K562 (cell line): Measurements from ENCODE around the gene C1orf167. TPM values are rescaled to one million over a fixed set of nuclear protein-coding genes. Genes with fewer than 3 reads are reported as not detected.

ENCODE experiments used
- ARNT ChIP-seq, 2 experiments: fragments of 450-650 bp; IDR thresholded peaks; 2 replicates each; pipeline ENCODE4 v1.6.1; 2016; ENCODE audit warnings: mild to moderate bottlenecking in 1 of 2
- ATF7 ChIP-seq: fragments of 450-650 bp; IDR thresholded peaks from 2 replicates; pipeline ENCODE4 v1.7.1; 2014; ENCODE audit warnings: mild to moderate bottlenecking, moderate library complexity
- FOXP1 ChIP-seq: sonication (generic); formaldehyde crosslinking; IDR thresholded peaks from 2 replicates; pipeline ENCODE4 v1.8.0; 2022; ENCODE audit warnings: mild to moderate bottlenecking, missing genetic modification reagents
- HIVEP1 ChIP-seq: fragments of 250-450 bp; sonication (Bioruptor Pico); IDR thresholded peaks from 2 replicates; pipeline ENCODE4 v1.4.0; 2020; ENCODE audit warnings: mild to moderate bottlenecking
- RBFOX2 ChIP-seq: fragments of 200-400 bp; formaldehyde crosslinking; IDR thresholded peaks from 2 replicates; pipeline ENCODE4 v1.6.1; 2017; ENCODE audit warnings: low read depth, mild to moderate bottlenecking, low read length, moderate library complexity
- SETDB1 ChIP-seq: IDR thresholded peaks from one replicate; pipeline ENCODE4 v1.6.1; 2012; ENCODE audit warnings: low read length, control low read depth, inconsistent platforms
- polyA plus RNA-seq, 8 experiments: library from polyadenylated mRNA; depleted of rRNA in 4 of 8; stranded (reverse) in 5 of 8; unstranded in 3 of 8; fragments of >200 nt; fragmentation: Nextera tagmentation in 2 of 8; fragmentation: Illumina TruSeq in 1 of 8; extraction: Ambion mirVana in 2 of 8; extraction: Trizol in 1 of 8; gene quantifications; 2 replicates each; pipeline versions ENCODE4 v1.2.1 to v1.2.3, GENCODE V29; 2011 to 2014; ENCODE audit warnings: inconsistent platforms in 1 of 8, missing spikeins in 1 of 8
- total RNA-seq, 7 experiments: library from RNA; depleted of rRNA in 6 of 7; stranded (reverse); fragments of >200 nt in 6 of 7; fragmentation: Illumina TruSeq in 2 of 7; extraction: Trizol in 2 of 7; gene quantifications; 2 replicates each; pipeline versions ENCODE4 v1.2.1 to v1.2.3, GENCODE V29; 2011 to 2021; ENCODE audit warnings: low replicate concordance in 1 of 7
- TF ChIP-seq, protein P1 (sequence below): sonication (generic); formaldehyde crosslinking; IDR thresholded peaks from 2 replicates; pipeline ENCODE4 v1.8.0; 2023; ENCODE audit warnings: mild to moderate bottlenecking, missing genetic modification reagents
- TF ChIP-seq, protein P2 (sequence below): fragments of 450-650 bp; conservative IDR thresholded peaks from 2 replicates; pipeline ENCODE4 v1.6.1; 2016; ENCODE audit warnings: missing genetic modification characterization, low read depth, mild to moderate bottlenecking, missing compliant biosample characterization, moderate library complexity
- TF ChIP-seq, protein P3 (sequence below): sonication (generic); formaldehyde crosslinking; IDR thresholded peaks from 2 replicates; pipeline ENCODE4 v1.8.1; 2023; ENCODE audit warnings: mild to moderate bottlenecking, missing genetic modification reagents

The C1orf167 gene
- total and polyA plus RNA-seq, 9 of the 15 experiments (the other 6 are each of a cell fraction or from before 2014, with no cell fraction given) = 0.22 to 0.86 (median 0.31) TPM; not detected in 2

DNA sequence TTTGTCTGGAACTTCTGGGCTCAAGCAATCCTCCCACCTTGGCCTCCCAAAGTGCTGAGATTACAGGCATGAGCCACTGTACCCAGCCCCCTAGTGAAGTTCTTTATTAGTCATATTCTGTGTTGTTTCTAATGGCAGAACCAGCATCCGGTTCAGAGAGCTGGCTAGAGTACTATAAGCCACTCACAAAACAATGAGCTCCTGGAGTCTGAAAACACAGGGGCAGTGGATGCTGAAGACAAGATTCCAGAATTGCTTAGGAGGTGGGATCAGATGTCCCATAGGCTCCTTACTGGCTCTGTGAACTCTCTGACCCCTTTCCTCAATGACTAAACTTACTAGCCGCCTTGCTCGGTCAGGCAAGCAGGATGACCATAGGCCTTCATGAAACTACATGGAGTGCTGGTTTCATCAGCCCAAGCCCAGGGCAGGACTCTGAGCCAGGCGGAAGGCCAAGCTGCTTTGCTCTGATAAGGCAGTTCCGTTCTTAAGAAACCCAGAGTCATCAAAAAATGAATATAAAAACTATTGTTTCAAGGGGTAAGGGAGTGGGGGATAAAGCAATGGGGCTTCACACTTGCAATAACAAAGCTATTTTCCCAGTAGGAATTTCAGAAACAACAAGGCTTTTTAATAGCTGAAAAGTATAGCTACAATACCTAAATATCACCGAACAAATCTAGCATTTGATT is 35.7 kb downstream of the C1orf167 start (continued):
- TF ChIP-seq, protein P1, sequence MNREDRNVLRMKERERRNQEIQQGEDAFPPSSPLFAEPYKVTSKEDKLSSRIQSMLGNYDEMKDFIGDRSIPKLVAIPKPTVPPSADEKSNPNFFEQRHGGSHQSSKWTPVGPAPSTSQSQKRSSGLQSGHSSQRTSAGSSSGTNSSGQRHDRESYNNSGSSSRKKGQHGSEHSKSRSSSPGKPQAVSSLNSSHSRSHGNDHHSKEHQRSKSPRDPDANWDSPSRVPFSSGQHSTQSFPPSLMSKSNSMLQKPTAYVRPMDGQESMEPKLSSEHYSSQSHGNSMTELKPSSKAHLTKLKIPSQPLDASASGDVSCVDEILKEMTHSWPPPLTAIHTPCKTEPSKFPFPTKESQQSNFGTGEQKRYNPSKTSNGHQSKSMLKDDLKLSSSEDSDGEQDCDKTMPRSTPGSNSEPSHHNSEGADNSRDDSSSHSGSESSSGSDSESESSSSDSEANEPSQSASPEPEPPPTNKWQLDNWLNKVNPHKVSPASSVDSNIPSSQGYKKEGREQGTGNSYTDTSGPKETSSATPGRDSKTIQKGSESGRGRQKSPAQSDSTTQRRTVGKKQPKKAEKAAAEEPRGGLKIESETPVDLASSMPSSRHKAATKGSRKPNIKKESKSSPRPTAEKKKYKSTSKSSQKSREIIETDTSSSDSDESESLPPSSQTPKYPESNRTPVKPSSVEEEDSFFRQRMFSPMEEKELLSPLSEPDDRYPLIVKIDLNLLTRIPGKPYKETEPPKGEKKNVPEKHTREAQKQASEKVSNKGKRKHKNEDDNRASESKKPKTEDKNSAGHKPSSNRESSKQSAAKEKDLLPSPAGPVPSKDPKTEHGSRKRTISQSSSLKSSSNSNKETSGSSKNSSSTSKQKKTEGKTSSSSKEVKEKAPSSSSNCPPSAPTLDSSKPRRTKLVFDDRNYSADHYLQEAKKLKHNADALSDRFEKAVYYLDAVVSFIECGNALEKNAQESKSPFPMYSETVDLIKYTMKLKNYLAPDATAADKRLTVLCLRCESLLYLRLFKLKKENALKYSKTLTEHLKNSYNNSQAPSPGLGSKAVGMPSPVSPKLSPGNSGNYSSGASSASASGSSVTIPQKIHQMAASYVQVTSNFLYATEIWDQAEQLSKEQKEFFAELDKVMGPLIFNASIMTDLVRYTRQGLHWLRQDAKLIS (CRISPR knock-in tag) = no peak
- peak; percentile 80 for TF ChIP-seq ATF7
- TF ChIP-seq FOXP1 (CRISPR knock-in tag) = no peak
- TF ChIP-seq, protein P2, sequence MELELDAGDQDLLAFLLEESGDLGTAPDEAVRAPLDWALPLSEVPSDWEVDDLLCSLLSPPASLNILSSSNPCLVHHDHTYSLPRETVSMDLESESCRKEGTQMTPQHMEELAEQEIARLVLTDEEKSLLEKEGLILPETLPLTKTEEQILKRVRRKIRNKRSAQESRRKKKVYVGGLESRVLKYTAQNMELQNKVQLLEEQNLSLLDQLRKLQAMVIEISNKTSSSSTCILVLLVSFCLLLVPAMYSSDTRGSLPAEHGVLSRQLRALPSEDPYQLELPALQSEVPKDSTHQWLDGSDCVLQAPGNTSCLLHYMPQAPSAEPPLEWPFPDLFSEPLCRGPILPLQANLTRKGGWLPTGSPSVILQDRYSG (tag) = peak; percentile 95
- TF ChIP-seq RBFOX2 = peak; percentile 51; the same call in 1 of the 2 replicates
- TF ChIP-seq, protein P3, sequence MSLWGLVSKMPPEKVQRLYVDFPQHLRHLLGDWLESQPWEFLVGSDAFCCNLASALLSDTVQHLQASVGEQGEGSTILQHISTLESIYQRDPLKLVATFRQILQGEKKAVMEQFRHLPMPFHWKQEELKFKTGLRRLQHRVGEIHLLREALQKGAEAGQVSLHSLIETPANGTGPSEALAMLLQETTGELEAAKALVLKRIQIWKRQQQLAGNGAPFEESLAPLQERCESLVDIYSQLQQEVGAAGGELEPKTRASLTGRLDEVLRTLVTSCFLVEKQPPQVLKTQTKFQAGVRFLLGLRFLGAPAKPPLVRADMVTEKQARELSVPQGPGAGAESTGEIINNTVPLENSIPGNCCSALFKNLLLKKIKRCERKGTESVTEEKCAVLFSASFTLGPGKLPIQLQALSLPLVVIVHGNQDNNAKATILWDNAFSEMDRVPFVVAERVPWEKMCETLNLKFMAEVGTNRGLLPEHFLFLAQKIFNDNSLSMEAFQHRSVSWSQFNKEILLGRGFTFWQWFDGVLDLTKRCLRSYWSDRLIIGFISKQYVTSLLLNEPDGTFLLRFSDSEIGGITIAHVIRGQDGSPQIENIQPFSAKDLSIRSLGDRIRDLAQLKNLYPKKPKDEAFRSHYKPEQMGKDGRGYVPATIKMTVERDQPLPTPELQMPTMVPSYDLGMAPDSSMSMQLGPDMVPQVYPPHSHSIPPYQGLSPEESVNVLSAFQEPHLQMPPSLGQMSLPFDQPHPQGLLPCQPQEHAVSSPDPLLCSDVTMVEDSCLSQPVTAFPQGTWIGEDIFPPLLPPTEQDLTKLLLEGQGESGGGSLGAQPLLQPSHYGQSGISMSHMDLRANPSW (CRISPR knock-in tag) = no peak; the same call in 1 of the 2 replicates
- peak; percentile 20 to 89; a peak in 3 of 4 replicates for TF ChIP-seq ARNT (IDR thresholded peaks at IDR 0.05)
- TF ChIP-seq SETDB1 = no peak
- TF ChIP-seq HIVEP1 (CRISPR knock-in tag) = no peak
